Body of pancreas (tissue), 4 donors: ENCODE data around the gene ART4.

ENCODE experiments used
- POLR2A ChIP-seq, 3 donors: fragments of 450-650 bp; IDR thresholded peaks; one replicate each; pipeline ENCODE4 v1.6.1; 2016; ENCODE audit warnings: antibody characterized with exemption in 3 of 3, mild to moderate bottlenecking in 2 of 3
- TF ChIP-seq, protein P1 (sequence below), 7 experiments: fragments of 450-650 bp in 4 of 7; fragments of 200-600 bp in 3 of 7; sonication (generic) in 3 of 7; IDR thresholded peaks; one replicate each; pipeline ENCODE4 v1.5.1; 2016 to 2019; ENCODE audit warnings: antibody characterized with exemption in 7 of 7

DNA sequence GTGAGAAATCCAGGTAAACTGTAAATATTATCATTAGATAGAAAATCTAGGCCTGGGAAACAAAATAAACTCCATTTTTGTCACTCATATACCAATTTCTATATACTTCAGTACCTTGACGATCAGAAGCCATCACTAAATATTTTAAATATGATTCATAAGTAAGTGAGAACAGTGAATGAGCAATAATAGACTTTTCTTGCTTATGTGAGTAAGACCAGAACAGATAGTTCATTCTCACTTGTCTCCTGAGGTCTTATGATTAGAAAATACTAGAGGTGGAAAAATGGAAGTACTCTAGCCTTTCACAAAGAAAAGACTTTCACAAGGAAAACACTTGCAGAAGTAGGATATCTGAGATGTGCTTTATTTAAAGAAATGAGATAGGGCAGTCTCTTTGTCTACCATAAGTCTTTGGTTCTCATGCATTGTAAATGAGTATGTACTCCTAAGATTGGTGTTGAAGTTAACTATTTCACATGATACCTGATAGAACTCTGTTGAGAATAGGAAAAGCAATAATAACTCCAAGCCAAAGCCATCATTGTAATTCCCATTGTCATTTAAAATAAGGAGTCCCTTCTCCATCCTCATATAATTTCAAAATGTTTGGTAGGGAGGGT lies 19.2 kb downstream of the ART4 start:
- no peak for TF ChIP-seq POLR2A (IDR thresholded peaks at IDR 0.05)
- TF ChIP-seq, protein P1, sequence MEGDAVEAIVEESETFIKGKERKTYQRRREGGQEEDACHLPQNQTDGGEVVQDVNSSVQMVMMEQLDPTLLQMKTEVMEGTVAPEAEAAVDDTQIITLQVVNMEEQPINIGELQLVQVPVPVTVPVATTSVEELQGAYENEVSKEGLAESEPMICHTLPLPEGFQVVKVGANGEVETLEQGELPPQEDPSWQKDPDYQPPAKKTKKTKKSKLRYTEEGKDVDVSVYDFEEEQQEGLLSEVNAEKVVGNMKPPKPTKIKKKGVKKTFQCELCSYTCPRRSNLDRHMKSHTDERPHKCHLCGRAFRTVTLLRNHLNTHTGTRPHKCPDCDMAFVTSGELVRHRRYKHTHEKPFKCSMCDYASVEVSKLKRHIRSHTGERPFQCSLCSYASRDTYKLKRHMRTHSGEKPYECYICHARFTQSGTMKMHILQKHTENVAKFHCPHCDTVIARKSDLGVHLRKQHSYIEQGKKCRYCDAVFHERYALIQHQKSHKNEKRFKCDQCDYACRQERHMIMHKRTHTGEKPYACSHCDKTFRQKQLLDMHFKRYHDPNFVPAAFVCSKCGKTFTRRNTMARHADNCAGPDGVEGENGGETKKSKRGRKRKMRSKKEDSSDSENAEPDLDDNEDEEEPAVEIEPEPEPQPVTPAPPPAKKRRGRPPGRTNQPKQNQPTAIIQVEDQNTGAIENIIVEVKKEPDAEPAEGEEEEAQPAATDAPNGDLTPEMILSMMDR (IDR thresholded peaks at IDR 0.05) = no peak
